Measurements from ENCODE around the gene CELA2A. TPM values are rescaled to one million over a fixed set of nuclear protein-coding genes. Genes with fewer than 3 reads are reported as not detected.

CELA2A gene
- total and polyA plus RNA-seq, 2 of the 13 experiments (the other 11 are each of a cell fraction or from before 2014, with no cell fraction given), result not detected

- peak; percentile 68 for TF ChIP-seq SAP130 (CRISPR knock-in tag; IDR thresholded peaks at IDR 0.05; ENCODE audit: low read depth)
- TF ChIP-seq ZNF687 (CRISPR knock-in tag; IDR thresholded peaks at IDR 0.05), result peak; percentile 34; the same call in 1 of the 2 replicates
- TF ChIP-seq ZBTB49 (CRISPR knock-in tag; IDR thresholded peaks at IDR 0.05; ENCODE audit: borderline replicate concordance), result no peak
- peak; percentile 45; the same call in 1 of the 2 replicates for TF ChIP-seq ZNF446 (CRISPR knock-in tag; IDR thresholded peaks at IDR 0.05)
- TF ChIP-seq ZNF547 (CRISPR knock-in tag; IDR thresholded peaks at IDR 0.05), result no peak
- no peak for TF ChIP-seq LCORL (IDR thresholded peaks at IDR 0.05)
- TF ChIP-seq LCORL (CRISPR knock-in tag; IDR thresholded peaks at IDR 0.05), result no peak
- no peak for TF ChIP-seq DMTF1 (CRISPR knock-in tag; IDR thresholded peaks at IDR 0.05)
- TF ChIP-seq NR0B2 (CRISPR knock-in tag; IDR thresholded peaks at IDR 0.05), result no peak
- no peak for TF ChIP-seq ZNF562 (CRISPR knock-in tag; IDR thresholded peaks at IDR 0.05; ENCODE audit: borderline replicate concordance)
- no peak for TF ChIP-seq RARG (CRISPR knock-in tag; IDR thresholded peaks at IDR 0.05; ENCODE audit: low read depth)
- no peak for TF ChIP-seq ZNF703 (CRISPR knock-in tag; IDR thresholded peaks at IDR 0.05; ENCODE audit: borderline replicate concordance)
- no peak for TF ChIP-seq HCFC1 (IDR thresholded peaks at IDR 0.05; ENCODE audit: low read depth, low read length)
- peak; percentile 68; the same call in 1 of the 2 replicates for TF ChIP-seq ZNF430 (CRISPR knock-in tag; IDR thresholded peaks at IDR 0.05)
- TF ChIP-seq YY1 (IDR thresholded peaks at IDR 0.05; ENCODE audit: insufficient read depth, insufficient replicate concordance, low read depth, low read length), result peak; percentile 64
- no peak for TF ChIP-seq ATAD3A (CRISPR knock-in tag; IDR thresholded peaks at IDR 0.05)
- 0 out of 2 replicates have a peak, but pooled peaks have one; percentile 11 for TF ChIP-seq KAT8 (CRISPR knock-in tag; IDR thresholded peaks at IDR 0.05)
- no peak; the same call in 1 of the 2 replicates for TF ChIP-seq ZNF276 (CRISPR knock-in tag; IDR thresholded peaks at IDR 0.05; ENCODE audit: low read depth)
Measured at GRCh38 chr1:15409388-15410222, 46.9 kb upstream of the CELA2A start, which contains the start of gene EFHD2 (continued).

Data from HepG2 (cell line).